Natural killer cell (primary cell): ENCODE measurements around the gene PNMA6F. TPM values are rescaled to one million over a fixed set of nuclear protein-coding genes. Genes with fewer than 3 reads are reported as not detected.

Experiments used
- ATAC-seq, 3 donors: fragments of 150-1000 bp in 2 of 3; fragments of 200-7000 bp in 1 of 3; cut with Tn5 transposase; 1 replicate in 1 of 3; 2 replicates in 2 of 3; pipeline ENCODE4 v1.10.0; 2021; ENCODE audit warnings: mild to moderate bottlenecking in 2 of 3, moderate library complexity in 2 of 3
- DNase-seq, 2 donors: peaks; one replicate each; pipeline versions ENCODE4 v3.0.0 to v3.0.0-alpha.2; 2013 to 2021; ENCODE audit warnings: mixed read lengths in 1 of 2
- H3K27ac ChIP-seq: one replicate; pipeline ENCODE4 v1.5.1; 2013; ENCODE audit warnings: mild to moderate bottlenecking, low read length
- H3K27me3 ChIP-seq: one replicate; pipeline ENCODE4 v1.6.1; 2013; ENCODE audit warnings: low read length; ENCODE audit not compliant: control insufficient read depth, insufficient read depth
- H3K36me3 ChIP-seq: one replicate; pipeline ENCODE4 v1.6.1; 2013; ENCODE audit warnings: low read length; ENCODE audit not compliant: control insufficient read depth, insufficient read depth
- H3K4me1 ChIP-seq: one replicate; pipeline ENCODE4 v1.6.1; 2013; ENCODE audit warnings: low read length; ENCODE audit not compliant: control insufficient read depth, insufficient read depth
- H3K4me3 ChIP-seq: one replicate; pipeline ENCODE4 v1.5.1; 2013; ENCODE audit warnings: low read length
- H3K9me3 ChIP-seq: one replicate; pipeline ENCODE4 v1.6.1; 2013; ENCODE audit warnings: low read length; ENCODE audit not compliant: control insufficient read depth, insufficient read depth
- H3K27ac Mint-ChIP-seq, 2 donors: one replicate each; pipeline ENCODE4 v1.8.0; 2022; ENCODE audit warnings: mild to moderate bottlenecking in 2 of 2, mixed read lengths in 2 of 2, moderate library complexity in 1 of 2
- H3K27me3 Mint-ChIP-seq, 2 donors: one replicate each; pipeline ENCODE4 v1.8.0; 2022; ENCODE audit warnings: low read depth in 2 of 2, mixed read lengths in 2 of 2
- H3K36me3 Mint-ChIP-seq: one replicate; pipeline ENCODE4 v1.8.0; 2022; ENCODE audit warnings: mixed read lengths
- H3K4me1 Mint-ChIP-seq, 2 donors: one replicate each; pipeline ENCODE4 v1.8.0; 2022; ENCODE audit warnings: mixed read lengths in 2 of 2
- H3K4me3 Mint-ChIP-seq: one replicate; pipeline ENCODE4 v1.8.0; 2022; ENCODE audit warnings: mild to moderate bottlenecking, moderate library complexity, mixed read lengths
- H3K9me3 Mint-ChIP-seq, 2 donors: one replicate each; pipeline ENCODE4 v1.8.0; 2022; ENCODE audit warnings: mixed read lengths in 2 of 2
- WGBS: methylation state at CpG from one replicate; pipeline ENCODE4 v1.1.7; 2013; ENCODE audit warnings: missing lambda C conversion rate; ENCODE audit not compliant: insufficient coverage; 5-methylcytosine and 5-hydroxymethylcytosine counted together
- intact Hi-C: fragments of 100-400 bp; cut with micrococcal nuclease; formaldehyde crosslinking; loops from one replicate; pipeline ENCODE4 v1.14.2; 2022
- total RNA-seq, 4 donors: library from RNA; stranded (reverse); fragments of 120-200 nt in 1 of 4; gene quantifications; one replicate each; pipeline versions ENCODE4 v1.2.3 to v1.2.4, GENCODE V29; 2013 to 2022
- TF ChIP-seq, protein P1 (sequence below): fragments of 200-600 bp; IDR thresholded peaks from one replicate; pipeline ENCODE4 v1.8.0; 2022; ENCODE audit warnings: antibody characterized with exemption

PNMA6F gene
- total RNA-seq, 3 donors from 2014 or later (not counting 1 experiment from before 2014, with no cell fraction given): not detected

DNA sequence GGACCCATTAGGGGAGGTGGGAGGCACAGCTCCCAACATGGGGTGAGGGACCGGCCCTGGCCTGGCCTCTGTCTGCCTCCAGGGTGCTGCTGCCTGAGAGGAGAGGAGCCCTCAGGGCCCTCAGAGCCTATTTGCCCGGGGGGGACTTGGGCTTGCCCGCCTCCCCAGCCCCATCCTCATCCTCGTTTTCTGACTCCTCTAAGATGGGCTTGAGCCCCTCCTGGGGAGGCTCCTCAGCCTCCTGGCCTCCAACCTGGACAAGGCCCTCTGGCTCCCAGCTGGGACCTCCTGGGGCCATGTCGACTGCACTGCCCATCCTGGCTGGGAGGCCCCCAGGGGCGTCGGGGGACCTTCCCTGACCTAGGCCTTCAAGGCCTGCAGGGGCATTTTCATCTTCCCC is 2.8 kb downstream of the PNMA6F start:
- DNase-seq (no peak), ATAC-seq (no peak)
- Histone ChIP-seq H3K27ac (no peak overlapping the region), H3K9me3 (no peaks in the 10 kb centered on the region), H3K27me3 (peaks cover 2% of the 10 kb centered on the region), H3K4me1 (no peaks in the 10 kb centered on the region), H3K36me3 (no peaks in the 10 kb centered on the region), H3K4me3 (no peak overlapping the region)
- no peaks in the 10 kb centered on the region for H3K36me3 Mint-ChIP-seq
- WGBS: 89% methylated on average over 7 of the region's 7 CpGs
- no peaks in the 10 kb centered on the region for H3K9me3 Mint-ChIP-seq
- no peaks in the 10 kb centered on the region for H3K4me1 Mint-ChIP-seq
- H3K27me3 Mint-ChIP-seq: peaks cover under 1 to 11% of the 10 kb centered on the region in 2 donors
- H3K27ac Mint-ChIP-seq: no peak overlapping the region
- no peak overlapping the region for H3K4me3 Mint-ChIP-seq
- intact Hi-C loops: no loop called here
- TF ChIP-seq, protein P1, sequence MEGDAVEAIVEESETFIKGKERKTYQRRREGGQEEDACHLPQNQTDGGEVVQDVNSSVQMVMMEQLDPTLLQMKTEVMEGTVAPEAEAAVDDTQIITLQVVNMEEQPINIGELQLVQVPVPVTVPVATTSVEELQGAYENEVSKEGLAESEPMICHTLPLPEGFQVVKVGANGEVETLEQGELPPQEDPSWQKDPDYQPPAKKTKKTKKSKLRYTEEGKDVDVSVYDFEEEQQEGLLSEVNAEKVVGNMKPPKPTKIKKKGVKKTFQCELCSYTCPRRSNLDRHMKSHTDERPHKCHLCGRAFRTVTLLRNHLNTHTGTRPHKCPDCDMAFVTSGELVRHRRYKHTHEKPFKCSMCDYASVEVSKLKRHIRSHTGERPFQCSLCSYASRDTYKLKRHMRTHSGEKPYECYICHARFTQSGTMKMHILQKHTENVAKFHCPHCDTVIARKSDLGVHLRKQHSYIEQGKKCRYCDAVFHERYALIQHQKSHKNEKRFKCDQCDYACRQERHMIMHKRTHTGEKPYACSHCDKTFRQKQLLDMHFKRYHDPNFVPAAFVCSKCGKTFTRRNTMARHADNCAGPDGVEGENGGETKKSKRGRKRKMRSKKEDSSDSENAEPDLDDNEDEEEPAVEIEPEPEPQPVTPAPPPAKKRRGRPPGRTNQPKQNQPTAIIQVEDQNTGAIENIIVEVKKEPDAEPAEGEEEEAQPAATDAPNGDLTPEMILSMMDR: no peak

DNA sequence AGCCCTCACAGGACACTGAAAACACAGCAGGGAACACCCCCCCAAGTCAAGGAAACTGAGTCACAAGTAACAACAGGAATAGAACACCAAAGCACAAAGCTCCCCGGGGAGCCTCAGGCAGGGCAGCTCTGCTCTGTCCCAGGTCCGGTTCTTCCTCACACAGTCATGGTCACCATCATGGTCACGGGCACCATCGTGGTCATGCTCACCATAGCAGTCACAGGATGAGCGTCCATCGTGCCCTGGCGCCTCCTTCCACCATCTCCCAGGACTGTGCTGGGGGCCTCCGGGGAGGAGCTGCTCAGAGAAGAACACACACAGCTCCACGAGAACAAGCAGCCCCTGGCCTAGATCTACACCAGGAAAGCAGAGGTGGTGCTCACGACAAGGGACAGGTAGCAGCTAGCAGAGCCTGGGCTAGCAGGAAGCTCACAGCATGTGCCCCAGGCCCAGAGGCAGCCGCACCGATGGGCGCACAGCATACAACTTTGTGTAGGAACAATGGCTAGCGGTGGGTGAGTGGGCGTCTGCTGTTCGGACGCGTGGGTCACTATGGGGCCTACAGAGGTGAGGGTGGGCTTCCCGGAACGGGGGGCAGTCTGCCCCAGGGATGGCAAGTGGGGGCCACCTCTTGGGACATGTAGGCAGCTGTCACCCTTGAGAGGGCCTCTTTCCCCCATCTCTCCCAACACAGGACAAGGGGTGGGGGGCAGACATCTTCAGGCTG is 3.4 kb downstream of the PNMA6F start:
- H3K36me3 Mint-ChIP-seq: no peaks in the 10 kb centered on the region
- no peaks in the 10 kb centered on the region for H3K9me3 Mint-ChIP-seq
- no peaks in the 10 kb centered on the region for H3K9me3 ChIP-seq
- H3K27me3 Mint-ChIP-seq: peaks cover 0 to 8% of the 10 kb centered on the region in 2 donors
- no peak overlapping the region for H3K4me3 ChIP-seq
- 91% methylated on average over 19 of the region's 20 CpGs for WGBS
- peaks cover 2% of the 10 kb centered on the region for H3K27me3 ChIP-seq
- H3K4me3 Mint-ChIP-seq: no peak overlapping the region
- H3K4me1 Mint-ChIP-seq: no peaks in the 10 kb centered on the region
- H3K27ac Mint-ChIP-seq: no peak overlapping the region
- DNase-seq (no peak), ATAC-seq (no peak)
- intact Hi-C loops: no loop called here
- no peak overlapping the region for H3K27ac ChIP-seq
- no peaks in the 10 kb centered on the region for H3K36me3 ChIP-seq
- no peaks in the 10 kb centered on the region for H3K4me1 ChIP-seq
- TF ChIP-seq, protein P1: no peak

DNA sequence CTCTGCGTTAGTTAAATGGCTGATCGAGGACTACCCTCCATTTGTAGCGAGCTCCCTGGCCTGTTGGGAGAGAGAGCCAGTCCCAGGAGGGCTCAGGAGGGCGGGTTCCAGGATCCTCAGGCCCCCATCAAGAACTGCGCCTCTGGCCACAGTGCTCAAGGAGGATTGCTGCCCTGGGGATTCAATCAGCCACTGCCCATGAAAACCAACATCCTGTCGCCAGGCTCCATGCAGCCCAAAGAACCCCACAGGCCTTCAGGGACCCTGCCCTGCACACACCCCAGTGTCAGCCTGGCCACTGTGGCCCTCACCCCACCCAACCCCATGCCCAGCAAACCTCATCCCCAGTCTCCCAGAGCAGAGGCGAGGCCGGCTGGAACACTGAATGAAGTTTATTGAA is 4.3 kb downstream of the PNMA6F start:
- Mint-ChIP-seq H3K4me1 (no peaks in the 10 kb centered on the region), H3K27ac (no peak overlapping the region), H3K4me3 (no peak overlapping the region), H3K36me3 (no peaks in the 10 kb centered on the region), H3K9me3 (no peaks in the 10 kb centered on the region), H3K27me3 (peaks cover 0 to 8% of the 10 kb centered on the region in 2 donors)
- DNase-seq: no peak
- Histone ChIP-seq H3K4me1 (no peaks in the 10 kb centered on the region), H3K27me3 (peaks cover 2% of the 10 kb centered on the region), H3K36me3 (no peaks in the 10 kb centered on the region), H3K27ac (no peak overlapping the region), H3K4me3 (no peak overlapping the region), H3K9me3 (no peaks in the 10 kb centered on the region)
- ATAC-seq: no peak
- intact Hi-C loops: no loop called here
- 87% methylated on average over 6 of the region's 8 CpGs for WGBS
- TF ChIP-seq, protein P1: no peak

DNA sequence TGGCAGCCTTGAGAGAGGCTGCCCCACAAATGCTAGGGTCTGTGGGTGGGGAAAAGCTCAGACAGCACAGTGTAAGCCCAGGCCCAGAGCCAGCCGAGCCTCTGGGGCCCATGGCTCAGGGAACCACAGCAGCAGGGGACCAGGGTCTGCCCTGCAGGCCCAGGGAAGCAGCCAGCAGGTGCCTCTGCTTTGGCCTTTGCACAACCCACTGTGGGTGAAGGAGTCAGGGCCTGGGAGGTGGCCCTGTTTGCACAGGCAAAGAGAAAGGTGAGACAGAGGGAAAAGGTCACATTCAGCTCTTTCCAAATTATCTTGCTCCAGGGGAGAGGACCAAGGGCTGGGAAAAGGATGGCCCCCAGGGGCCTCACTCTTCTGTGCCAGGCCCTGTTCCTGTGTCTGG is 8.7 kb downstream of the PNMA6F start:
- no peaks in the 10 kb centered on the region for H3K4me1 Mint-ChIP-seq
- no peak for DNase-seq
- intact Hi-C loops: no loop called here
- no peak overlapping the region for H3K27ac ChIP-seq
- H3K36me3 Mint-ChIP-seq: no peaks in the 10 kb centered on the region
- ATAC-seq: no peak
- peaks cover 0 to under 1% of the 10 kb centered on the region in 2 donors for H3K27me3 Mint-ChIP-seq
- no peaks in the 10 kb centered on the region for H3K9me3 ChIP-seq
- no peaks in the 10 kb centered on the region for H3K4me1 ChIP-seq
- 100% methylated on average over 1 of the region's 1 CpG for WGBS
- H3K4me3 ChIP-seq: no peak overlapping the region
- no peak overlapping the region for H3K4me3 Mint-ChIP-seq
- TF ChIP-seq, protein P1: no peak
- no peaks in the 10 kb centered on the region for H3K9me3 Mint-ChIP-seq
- no peaks in the 10 kb centered on the region for H3K36me3 ChIP-seq
- H3K27me3 ChIP-seq: no peaks in the 10 kb centered on the region
- no peak overlapping the region for H3K27ac Mint-ChIP-seq
